Dedifferentiated amniotic fluid mesenchymal stem cell (primary cell): ENCODE measurements around the gene RAB3GAP1.

Experiments used
- DNase-seq: peaks from one replicate; pipeline ENCODE4 v3.0.0-alpha.2; 2016; ENCODE audit errors: extremely low spot score

RAB3GAP1 gene

GRCh38 chr2:135163901-135164300, 111.8 kb downstream of the RAB3GAP1 start:
- DNase-seq, result no peak

DNA sequence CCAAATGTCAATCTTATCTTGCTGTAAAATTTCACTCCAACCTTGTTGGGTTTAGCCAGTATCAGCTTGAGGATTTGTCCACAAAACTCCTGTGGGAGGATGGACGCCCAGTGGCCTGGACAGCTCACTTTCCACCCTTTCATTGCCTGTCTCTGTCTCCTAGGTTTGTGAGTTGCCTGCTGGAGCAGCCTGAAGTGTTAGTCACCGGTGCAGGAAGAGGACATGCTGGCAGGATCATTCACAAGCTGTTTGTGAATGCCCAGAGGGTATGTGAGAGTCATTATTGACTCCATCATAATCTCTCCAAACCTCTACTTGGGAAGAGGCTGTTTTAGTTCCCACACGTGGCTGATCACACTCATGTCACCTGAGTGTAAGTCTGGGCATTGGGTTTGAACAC, 112.3 kb downstream of the RAB3GAP1 start:
- peak; percentile 45 for DNase-seq

- no peak for DNase-seq
Observed at GRCh38 chr2:135167273-135167672, 115.2 kb downstream of the RAB3GAP1 start.

- no peak for DNase-seq
Observed at GRCh38 chr2:135168204-135168856, 116.2 kb downstream of the RAB3GAP1 start.

GRCh38 chr2:135169900-135170753, 118.0 kb downstream of the RAB3GAP1 start:
- DNase-seq, result no peak

DNA sequence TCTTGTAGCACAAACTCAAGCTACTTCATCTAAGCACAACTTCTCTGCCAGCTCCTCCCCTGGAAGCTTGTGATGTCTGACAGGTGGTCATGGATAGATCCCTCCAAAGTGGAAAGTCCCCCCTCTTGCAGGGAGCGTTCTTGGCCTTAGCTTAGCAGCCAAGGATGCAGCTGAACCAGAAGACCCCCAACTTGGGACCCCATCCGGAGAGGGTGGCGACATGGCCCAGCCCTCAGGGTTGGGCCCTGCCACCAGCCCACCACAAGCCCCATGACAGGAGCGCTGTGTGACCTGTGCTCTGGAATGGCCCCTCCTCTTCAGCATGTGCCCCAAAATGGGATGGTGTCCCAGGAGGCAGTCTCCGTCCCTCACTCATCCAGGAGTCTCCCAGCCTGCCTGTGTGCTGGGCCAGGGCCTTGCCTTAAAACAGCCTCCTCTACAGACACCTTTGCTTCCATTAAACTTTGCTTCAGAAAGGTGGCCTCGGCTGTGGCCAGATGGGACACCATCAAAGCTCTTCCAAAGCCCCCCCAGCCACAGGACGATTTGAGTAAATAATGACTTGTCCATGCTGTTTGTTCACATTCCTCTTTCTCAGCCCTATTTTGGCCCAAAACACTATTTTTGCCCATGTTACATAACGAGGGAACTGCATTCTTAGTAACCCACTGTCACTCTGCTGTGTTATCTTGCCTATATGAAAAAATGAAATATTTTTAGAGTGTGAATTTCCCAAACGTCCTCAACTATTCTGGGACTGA, 122.1 kb downstream of the RAB3GAP1 start:
- DNase-seq, result no peak

- DNase-seq, result no peak
Observed at GRCh38 chr2:135174810-135175093, 122.7 kb downstream of the RAB3GAP1 start.

- no peak for DNase-seq
Observed at GRCh38 chr2:135175177-135175576, 123.1 kb downstream of the RAB3GAP1 start.

DNA sequence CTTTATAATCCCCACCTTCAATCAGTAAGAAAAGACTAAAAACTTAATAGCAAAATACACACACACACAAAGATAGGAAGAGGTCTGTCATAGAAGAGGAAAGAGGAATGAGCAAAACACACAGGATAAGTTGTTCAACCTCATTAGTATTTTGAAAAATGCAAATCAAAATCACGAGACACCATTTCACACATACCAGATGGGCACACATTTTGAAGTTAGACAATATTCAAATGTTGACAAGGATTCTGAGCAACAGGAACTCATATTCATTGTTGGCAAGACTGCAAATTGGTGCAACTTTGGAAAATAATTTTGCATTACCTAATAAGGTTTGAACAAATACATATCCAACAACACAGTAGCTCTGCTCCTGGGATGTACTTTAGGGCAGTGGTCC, 127.6 kb downstream of the RAB3GAP1 start:
- no peak for DNase-seq

- no peak for DNase-seq
Observed at GRCh38 chr2:135182190-135182589, 130.1 kb downstream of the RAB3GAP1 start.

DNA sequence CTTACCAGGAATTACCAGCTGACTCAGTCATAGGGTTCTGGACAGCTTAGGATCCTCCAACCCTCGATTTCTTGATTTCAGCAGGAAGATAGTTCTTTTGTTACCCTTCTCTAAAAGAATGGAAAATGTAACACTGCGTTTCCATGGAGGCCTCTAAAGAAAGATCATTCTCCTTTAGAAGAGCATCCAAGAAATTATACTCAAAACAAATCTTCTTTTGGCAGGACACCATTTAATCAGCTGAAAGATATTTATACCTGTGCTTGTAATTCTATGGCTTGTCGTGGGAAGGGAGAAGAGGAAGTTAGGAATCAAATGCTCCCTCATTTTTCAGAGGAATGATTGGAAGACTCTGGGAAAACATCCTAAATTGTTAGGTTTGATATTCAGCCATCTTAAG, 130.5 kb downstream of the RAB3GAP1 start:
- no peak for DNase-seq

GRCh38 chr2:135183822-135184221, 131.7 kb downstream of the RAB3GAP1 start:
- DNase-seq, result no peak

DNA sequence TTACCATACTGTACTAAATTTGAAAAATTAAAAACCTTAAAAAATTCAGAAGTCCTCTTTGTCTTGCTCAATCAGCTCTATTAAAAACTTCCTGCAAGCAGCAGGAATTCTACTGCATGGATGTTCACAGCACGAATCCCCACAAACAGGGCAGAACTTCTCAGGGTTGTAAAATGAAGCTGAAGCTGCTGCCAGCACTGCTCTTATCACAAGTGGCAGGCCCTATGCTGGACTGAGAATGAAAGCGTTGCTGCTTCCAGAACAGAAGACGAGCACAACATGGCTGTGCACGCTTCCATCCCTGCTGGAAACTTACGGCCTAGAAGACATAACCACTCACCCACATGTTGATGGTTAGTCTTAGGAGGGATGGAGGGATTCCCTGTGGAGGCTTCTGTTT, 134.0 kb downstream of the RAB3GAP1 start:
- DNase-seq, result no peak

GRCh38 chr2:135187270-135187669, 135.2 kb downstream of the RAB3GAP1 start:
- DNase-seq, result no peak

- no peak for DNase-seq
Observed at GRCh38 chr2:135189148-135189547, 137.1 kb downstream of the RAB3GAP1 start.

DNA sequence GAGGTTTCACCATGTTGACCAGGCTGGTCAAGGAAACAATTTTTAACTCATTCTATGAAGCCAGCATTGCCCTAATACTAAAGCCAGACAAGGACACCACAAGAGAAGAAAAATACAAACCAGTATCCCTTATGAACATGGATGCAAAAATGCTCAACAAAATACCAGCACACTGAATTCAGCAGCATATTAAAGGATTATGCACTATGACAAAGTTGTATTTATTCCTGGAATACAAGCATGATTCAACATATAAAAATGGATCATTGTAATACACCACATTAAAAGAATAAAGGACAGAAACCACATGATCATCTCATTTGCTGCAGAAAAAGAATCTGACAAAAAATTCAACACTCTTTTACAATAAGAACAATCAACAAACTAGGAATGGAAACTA, 138.7 kb downstream of the RAB3GAP1 start:
- DNase-seq, result no peak

DNA sequence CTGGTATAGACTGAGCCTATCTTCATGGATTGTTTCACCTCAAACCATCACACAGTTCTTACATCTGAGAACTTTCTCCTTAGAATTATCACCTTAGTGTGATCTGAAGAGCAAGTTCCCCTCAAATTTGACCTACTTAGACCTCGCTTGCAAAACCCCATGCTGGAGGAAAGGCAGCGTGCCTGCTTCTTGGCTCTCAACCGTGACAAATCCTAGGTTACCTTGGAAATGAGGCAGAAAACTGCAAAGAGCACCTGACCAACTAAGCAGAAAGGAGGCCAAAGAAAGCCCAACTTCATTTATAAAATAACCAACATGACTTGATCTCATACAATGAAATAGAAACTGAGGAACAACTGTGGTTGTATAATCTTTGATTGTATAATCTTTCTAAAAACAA, 146.4 kb downstream of the RAB3GAP1 start:
- no peak for DNase-seq

GRCh38 chr2:135202751-135203150, 150.7 kb downstream of the RAB3GAP1 start:
- no peak for DNase-seq

GRCh38 chr2:135203944-135204343, 151.9 kb downstream of the RAB3GAP1 start:
- no peak for DNase-seq

- DNase-seq, result no peak
Observed at GRCh38 chr2:135208016-135208415, 155.9 kb downstream of the RAB3GAP1 start.

DNA sequence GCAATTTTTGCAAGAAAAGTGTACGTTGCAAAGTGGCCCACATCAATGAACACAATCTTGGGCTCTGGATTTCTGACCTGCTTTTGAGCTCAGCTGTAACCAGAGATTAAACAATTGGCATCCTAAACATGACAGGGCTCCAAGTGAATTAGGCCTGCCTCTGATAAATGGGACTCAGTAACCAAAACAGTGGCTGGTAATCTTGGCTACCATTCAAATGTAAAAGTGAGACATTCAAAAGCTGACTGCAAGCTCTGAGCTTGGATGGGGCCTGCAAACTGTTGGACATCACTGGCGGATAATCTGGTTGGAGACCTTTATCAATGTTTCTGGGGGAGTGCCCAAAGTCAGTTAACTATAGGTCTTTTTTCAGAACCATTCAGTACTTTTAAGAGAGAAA, 160.7 kb downstream of the RAB3GAP1 start:
- no peak for DNase-seq

- no peak for DNase-seq
Observed at GRCh38 chr2:135218426-135218825, 166.3 kb downstream of the RAB3GAP1 start.

- no peak for DNase-seq
Observed at GRCh38 chr2:135219226-135219625, 167.1 kb downstream of the RAB3GAP1 start.
